SK-N-MC (cell line): ENCODE data around the gene GDF11.

Experiments
- FOXP2 ChIP-seq: optimal IDR thresholded peaks from 2 replicates; pipeline ENCODE3; 2011; ENCODE audit warnings: mild to moderate bottlenecking, moderate library complexity; ENCODE audit not compliant: insufficient read depth; ENCODE audit errors: extremely low read length, control extremely low read depth
- POLR2AphosphoS5 ChIP-seq: IDR thresholded peaks from 2 replicates; pipeline ENCODE4 v1.6.1; 2012; ENCODE audit warnings: mild to moderate bottlenecking, low read depth, low read length, borderline replicate concordance

DNA sequence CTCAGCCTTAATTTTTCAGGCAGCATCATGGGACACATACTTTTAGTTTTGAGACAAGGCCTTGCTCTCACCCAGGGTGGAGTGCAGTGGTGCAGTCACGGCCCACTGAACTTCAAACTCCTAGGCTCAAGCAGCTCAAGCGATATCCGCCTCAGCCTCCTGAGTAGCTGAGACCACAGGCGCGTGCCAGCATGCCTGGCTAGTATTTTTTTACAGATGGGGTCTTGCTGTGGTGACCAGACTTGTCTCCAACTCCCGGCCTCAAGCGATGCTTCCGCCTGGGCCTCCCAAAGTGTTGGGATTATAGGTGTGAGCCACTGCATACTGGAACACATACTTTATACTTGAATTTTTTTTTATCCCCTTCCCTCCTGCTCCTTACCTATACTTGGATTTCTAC is 20.0 kb upstream of the GDF11 start:
- TF ChIP-seq POLR2AphosphoS5, result no peak
- no peak for TF ChIP-seq FOXP2
